GM18502 (cell line): ENCODE data around the gene MOSPD3.
A peak's percentile ranks its signal among the peaks of the same experiment; 100 is the strongest.

Source experiments
- ATAC-seq: cut with Tn5 transposase; IDR thresholded peaks from one replicate; pipeline ENCODE4 v1.9.1; 2021; ENCODE audit warnings: mild to moderate bottlenecking; ENCODE audit not compliant: unreplicated experiment, poor library complexity

Gene MOSPD3

GRCh38 chr7:100590077-100590737 is 22.1 kb upstream of the MOSPD3 start:
- no peak for ATAC-seq

DNA sequence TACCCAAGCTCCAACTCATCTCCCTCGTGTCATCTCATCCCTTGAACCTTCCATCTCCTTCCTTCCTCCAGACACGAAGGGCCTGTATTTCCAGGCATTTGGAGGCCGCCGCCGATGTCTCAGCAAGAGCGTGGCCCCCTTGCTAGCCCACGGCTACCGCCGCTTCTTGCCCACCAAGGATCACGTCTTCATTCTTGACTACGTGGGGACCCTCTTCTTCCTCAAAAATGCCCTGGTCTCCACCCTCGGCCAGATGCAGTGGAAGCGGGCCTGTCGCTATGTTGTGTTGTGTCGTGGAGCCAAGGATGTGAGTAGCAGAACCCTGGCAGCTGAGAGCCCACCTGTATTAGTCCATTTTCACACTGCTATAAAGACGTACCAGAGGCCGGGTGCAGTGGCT is 20.7 kb upstream of the MOSPD3 start:
- ATAC-seq, result no peak

DNA sequence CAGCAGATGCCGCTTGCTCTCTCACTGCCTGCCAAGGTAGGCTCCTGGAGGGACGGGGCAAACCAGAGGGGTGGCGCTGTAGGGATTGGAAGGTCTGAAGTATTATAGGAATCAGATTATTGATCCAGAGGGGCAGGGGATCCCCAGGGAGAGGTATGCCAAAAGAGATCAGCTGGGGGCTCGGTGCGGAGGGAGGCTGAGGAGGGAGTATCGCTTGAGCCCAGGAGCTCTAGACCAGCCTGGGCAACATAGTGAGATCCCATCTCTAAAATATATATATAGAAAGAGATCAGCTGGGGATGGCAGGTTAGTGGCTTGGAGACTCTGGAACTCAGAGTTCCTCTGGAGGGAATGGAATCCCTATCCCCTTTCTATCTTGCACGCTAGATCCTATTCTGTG is 17.2 kb upstream of the MOSPD3 start:
- no peak for ATAC-seq

DNA sequence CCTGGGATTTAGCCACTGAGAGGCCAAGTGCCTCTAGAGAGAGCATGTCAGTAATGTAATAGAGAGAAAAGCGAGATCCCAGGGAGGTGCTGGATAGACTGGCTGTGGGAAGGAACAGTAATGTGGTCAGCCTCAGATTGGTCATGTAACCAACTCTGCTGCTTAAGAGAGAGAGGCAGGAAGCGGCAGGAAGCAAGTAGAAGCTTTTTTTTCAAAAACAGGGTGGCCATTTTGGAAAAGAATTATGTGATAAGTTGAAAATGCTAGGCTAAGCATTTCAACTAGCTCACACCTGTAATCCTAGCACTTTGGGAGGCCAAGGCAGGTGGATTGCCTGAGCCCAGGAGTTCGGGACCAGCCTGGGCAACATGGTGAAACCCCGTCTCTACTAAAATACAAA is 13.9 kb upstream of the MOSPD3 start:
- no peak for ATAC-seq

DNA sequence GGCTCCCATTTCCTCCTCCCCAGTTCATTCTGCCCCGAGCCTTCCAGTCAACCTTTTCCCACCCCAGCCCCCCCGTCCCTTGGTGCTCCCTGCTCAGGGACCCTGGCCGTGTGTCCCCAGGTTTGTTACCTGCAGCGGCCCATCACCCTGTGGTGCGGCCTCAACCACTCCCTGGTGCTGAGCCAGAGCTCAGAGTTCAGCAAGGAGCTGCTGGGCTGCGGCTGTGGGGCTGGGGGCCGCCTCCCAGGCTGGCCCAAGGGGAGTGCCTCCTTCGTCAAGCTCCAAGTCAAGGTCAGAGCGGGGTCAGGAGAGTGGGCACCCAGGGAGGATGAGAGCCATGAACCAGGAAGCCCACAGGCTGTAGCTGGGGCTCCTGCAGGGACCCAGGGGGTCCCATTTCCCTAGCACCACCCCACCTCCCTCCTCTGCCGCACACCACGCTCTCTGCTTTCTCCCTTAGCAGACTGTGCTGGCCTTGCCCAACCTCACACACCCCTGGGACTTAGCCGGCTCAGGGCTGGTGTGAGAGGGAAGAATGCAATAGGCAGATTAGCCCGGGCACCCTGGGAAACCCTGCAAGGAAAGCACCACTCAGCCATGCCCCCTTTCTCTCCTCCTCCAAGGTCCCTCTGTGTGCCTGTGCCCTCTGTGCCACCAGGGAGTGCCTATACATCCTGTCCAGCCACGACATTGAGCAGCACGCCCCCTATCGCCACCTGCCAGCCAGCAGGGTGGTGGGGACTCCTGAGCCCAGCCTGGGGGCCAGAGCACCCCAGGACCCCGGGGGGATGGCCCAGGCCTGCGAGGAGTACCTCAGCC is 12.2 kb upstream of the MOSPD3 start:
- no peak for ATAC-seq

- ATAC-seq, result no peak
Observed at GRCh38 chr7:100600730-100601038, 11.7 kb upstream of the MOSPD3 start.

DNA sequence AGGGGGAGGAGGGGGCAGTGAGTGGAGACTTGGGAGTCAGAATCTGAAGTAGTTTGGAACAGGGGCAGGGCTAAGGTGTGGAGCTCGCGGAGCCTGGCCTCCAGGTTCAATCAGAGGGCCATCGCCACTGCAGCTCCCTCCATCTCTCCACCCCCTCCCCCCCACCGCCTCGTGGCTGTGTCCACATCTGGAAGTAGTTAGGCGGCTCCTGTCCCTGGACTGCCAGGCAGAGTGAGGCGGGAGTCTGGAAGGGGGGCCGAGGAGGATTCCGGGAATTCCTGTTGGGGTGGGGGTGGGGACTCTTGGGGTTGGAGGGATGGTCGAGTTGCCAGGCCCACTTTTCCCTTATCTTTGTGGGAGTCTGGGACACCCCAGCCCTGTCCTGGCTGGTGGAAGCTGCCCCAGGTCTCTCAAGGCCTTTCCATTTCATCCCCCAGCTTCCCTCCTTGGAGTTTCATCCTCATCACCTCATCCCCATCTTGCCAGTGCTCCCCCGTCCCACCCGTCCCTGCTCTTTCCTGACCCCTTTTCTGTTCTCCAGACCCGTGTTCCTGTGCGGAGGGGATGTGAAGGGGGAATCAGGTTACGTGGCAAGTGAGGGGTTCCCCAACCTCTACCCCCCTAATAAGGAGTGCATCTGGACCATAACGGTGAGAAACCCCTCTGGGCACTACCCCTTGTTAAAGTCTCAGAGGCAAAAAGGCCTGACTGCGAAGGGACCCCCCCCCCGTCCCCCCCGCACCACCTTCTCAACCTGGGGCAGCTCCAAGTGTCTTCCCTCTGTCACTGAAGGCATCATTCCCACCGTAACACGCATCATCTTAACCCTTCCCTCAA is 9.2 kb upstream of the MOSPD3 start:
- no peak for ATAC-seq

GRCh38 chr7:100603726-100604027 is 8.7 kb upstream of the MOSPD3 start:
- ATAC-seq, result no peak

- peak; percentile 72 for ATAC-seq
Observed at GRCh38 chr7:100604028-100604975, 8.0 kb upstream of the MOSPD3 start.

DNA sequence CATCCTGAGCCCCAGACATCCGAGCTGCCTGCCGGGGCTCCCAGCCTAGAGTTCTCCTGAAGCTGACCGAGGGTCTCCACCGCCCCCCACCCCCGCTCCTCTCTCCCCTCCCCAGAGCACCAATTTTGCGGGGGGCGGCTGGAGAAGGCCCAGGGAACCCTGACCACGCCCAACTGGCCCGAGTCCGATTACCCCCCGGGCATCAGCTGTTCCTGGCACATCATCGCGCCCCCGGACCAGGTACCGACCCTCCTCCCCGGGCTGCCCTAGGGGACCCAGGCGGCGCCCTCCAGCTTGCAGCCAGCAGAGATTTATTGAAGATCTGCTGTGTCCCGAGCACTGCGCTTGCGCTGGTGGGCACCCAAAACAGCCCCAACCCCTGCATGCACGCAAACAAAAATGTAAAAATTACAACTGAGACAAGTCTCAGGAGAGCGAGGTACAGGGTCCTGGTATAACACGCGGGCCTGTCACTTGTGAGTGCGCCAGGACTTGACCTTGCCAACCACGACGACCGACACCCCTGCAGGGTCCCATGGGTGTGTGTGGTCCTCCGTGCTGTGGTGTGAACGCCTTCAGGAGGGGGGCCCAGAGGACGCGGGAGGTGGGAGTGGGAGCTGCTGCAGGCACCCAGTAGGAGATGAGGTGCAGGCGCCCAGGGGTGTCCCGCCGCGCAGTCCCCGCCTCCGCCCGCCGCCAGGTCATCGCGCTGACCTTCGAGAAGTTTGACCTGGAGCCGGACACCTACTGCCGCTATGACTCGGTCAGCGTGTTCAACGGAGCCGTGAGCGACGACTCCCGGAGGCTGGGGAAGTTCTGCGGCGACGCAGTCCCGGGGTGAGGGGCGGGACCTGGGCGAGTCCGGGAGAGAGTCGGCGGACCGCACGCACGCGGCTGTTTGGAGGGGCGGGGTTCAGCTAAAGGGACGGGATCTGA is 7.1 kb upstream of the MOSPD3 start:
- no peak for ATAC-seq

DNA sequence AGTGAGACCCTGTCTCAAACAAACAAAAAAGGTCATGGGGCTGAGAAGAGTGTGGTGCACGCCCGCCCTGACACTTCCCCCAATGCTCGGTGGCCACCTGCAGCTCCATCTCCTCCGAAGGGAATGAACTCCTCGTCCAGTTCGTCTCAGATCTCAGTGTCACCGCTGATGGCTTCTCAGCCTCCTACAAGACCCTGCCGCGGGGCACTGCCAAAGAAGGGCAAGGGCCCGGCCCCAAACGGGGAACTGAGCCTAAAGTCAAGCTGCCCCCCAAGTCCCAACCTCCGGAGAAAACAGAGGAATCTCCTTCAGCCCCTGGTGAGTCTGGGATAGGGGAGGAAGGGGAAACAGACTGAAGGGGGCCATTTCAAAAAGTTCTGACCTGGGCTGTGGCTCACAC is 6.0 kb upstream of the MOSPD3 start:
- no peak for ATAC-seq

- no peak for ATAC-seq
Observed at GRCh38 chr7:100607111-100607510, 5.2 kb upstream of the MOSPD3 start.

GRCh38 chr7:100609958-100610357 is 2.4 kb upstream of the MOSPD3 start:
- ATAC-seq, result no peak

DNA sequence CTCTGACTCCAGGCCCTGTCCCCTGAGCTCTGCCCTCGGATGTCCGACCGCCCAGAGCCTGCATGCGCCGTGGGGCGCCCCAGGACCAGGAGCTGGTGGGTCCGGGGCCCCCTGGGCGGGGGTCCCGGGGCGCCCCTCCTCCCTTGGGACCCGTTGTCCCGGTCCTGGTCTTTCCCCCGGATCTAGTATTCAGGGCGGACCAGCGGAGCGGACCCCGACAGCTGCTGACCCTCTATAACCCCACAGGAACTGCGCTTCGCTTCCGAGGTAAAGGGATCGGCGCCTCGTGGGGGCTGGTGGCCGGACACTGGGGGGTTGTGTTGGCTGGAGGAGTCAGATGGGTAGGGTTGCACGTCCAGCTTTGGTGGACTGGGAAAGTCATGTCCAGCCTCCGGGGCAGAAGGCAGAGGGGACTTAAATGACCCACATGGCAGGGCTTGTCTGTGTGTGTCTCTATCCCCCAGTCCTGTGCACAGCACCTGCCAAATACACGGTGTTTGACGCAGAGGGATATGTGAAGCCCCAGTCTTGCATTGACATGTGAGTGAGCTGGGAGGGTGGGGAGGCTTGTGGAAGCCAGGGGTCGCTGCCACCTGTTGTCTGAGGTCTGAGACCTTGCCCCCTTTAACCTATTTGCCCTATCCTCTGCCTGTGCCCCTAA is 520 bp downstream of the MOSPD3 start:
- ATAC-seq, result no peak

DNA sequence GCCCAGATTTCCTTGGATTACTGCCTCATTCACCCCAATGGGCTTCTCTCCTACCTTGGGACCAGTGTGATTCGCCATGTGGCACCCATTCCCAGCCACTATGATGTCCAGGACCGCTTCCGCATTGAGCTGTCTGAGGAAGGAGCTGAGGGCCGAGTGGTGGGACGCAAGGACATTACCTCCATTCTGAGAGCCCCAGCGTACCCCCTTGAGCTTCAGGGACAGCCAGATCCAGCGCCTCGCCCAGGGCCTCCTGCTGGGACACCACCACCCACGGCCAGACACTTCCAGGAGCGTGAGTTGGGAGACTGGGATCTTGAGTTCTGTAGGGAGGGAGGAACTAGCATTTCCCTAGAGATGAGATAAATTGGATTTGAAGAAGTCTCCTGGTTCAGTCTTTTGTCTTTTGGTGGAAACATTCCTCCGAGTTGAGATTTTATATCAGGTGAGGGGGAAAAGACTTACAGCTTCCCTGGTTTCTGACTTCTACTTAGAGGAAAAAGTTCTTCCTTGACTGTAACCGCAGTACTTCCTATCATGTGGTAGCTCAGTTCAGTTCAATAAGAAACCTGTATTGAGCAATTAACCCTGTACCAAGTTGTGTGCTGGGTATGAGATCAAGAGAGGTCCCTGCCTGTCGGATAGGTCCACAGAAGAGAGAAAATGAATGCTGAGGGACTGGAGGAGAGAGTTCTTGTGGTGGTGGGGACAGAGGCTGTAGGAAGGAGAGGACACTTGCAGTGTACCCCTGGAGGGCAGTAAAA is 1.3 kb downstream of the MOSPD3 start:
- no peak for ATAC-seq

- no peak for ATAC-seq
Observed at GRCh38 chr7:100614308-100614861, 2.0 kb downstream of the MOSPD3 start.

GRCh38 chr7:100620239-100620638 is 7.9 kb downstream of the MOSPD3 start:
- no peak for ATAC-seq

DNA sequence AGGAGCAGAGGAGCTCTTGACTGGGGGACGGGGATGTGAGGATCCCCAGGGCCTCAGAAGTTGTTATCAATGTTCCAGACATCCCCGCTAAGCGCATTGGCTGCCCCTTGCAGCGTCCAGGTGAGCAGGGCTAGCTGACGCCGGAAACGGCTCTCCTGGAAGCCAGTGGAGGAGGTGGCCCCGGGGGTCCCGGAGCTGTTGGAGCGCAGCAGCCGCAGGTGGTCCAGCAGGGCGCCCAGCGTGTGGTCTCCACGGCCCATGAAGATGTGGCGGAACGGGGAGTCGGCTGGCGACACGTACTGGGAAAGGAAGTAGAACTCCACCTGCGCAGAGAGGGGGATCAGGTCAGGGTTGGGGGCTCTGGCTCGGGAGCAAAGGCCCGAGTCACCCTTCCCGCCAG is 8.5 kb downstream of the MOSPD3 start:
- no peak for ATAC-seq
